GM19351 (cell line): Measurements from ENCODE around the gene GALK2.

ENCODE experiments used
- ATAC-seq: cut with Tn5 transposase; IDR thresholded peaks from one replicate; pipeline ENCODE4 v1.9.1; 2021; ENCODE audit warnings: mild to moderate bottlenecking, moderate library complexity; ENCODE audit not compliant: unreplicated experiment

The GALK2 gene

DNA sequence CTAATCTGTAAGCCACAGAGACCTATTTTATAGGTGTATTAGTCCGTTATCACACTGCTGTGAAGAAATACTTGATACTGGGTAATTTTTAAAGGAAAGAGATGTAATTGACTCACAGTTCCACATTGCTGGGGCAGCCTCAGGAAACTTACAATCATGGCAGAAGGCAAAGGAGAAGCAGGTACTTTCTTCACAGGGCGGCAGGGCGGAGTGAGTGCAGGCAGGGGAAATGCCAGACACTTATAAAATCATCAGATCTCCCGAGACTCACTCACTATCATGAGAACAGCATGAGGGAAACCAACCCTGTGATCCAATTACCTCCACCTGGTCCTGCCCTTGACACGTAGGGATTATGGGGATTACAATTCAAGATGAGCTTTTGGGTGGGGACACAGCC is 108.7 kb downstream of the GALK2 start:
- no peak for ATAC-seq

GRCh38 chr15:49279521-49280456 is 109.7 kb downstream of the GALK2 start:
- ATAC-seq: no peak

DNA sequence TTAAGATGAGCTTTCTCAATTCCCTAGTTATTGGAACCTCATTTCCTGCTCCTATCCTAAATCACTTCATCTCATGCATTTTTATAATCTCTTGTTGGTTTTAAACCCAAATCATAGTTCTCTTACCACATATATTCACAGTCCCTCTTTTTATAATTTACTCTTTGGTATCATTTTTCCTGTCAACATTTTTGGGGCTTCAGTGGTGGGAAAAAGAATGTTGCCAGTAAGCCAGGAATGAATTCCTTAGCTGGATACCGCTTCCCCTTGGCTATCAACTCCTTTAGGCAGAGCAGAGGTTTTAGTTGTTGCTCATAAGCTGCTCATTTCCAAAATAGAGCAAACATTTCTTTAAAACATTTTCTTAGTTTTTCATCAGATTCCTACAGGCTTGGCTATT is 112.3 kb downstream of the GALK2 start:
- no peak for ATAC-seq

DNA sequence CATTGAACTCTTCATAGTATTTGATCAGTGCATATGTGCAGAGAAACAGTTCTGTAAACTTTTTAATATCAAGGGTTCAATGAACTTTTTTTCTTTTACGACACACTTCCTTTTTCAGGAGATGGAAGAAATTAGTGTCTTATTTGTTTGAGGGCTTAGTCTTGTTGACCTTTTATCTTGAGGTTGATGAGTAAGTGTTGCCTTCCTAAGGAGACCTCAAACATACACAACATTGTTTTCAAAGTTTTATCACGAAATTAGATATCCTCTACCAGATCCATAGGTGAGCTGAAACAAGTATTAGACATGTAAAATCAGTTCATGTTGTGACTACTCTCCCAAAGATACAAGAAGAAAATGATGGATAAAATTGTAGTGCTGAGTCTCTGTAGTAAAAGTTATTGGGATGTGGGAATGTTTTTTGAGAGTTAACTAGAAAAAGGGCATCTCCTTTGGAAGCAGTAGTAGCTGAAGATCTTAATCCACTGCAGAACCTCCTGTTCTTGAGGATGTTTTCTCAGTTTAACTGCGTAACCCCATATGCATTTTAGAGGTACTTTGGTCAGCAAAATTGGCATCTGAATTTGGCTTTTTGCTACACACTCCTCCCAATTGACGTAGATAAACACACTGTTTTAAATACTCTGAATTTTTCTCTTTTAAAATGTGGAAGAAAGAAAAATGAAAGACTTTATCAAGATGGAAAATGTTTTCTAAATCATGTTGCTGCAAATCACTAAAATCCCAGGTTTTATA is 116.8 kb downstream of the GALK2 start:
- ATAC-seq: no peak

DNA sequence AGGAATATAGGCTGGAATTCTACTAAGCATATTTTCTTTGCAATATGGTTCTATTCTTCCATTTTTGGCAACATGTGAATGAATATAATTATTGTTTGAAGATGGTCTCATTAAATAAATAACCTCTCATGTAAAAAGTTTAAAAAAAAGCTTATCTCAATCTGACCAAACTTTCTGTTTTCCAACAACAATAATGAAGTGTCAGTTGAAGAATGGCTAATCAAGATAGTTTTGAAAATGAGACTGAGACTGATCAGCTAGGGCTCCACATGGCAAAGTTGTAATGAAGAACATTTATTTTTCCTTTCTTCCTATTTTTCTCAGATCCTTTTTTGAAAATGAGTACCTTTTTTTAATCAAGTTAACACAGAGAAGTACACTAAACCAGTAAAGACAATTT is 117.4 kb downstream of the GALK2 start:
- ATAC-seq: no peak

DNA sequence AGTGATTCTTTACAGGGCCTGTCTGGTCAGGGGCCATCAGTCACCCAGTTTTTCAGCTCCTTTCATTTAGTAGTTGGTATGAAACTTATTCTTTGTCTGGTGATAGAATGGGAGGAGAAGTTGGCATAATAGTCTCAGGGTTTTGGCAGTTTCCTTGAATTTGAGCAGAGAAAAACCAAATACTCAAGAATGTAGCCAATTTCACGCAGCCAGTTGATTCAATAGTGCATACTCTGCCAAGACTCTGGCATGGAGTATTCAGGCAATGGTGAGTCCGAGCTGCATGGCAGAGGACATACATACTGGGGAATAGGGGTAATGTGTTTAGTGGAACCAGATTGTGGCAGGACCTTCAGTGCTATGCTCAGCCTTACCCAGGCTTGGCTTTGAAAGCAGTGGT is 118.3 kb downstream of the GALK2 start:
- no peak for ATAC-seq

GRCh38 chr15:49290191-49290590 is 120.1 kb downstream of the GALK2 start:
- ATAC-seq: no peak

GRCh38 chr15:49293941-49294340 is 123.9 kb downstream of the GALK2 start:
- no peak for ATAC-seq

DNA sequence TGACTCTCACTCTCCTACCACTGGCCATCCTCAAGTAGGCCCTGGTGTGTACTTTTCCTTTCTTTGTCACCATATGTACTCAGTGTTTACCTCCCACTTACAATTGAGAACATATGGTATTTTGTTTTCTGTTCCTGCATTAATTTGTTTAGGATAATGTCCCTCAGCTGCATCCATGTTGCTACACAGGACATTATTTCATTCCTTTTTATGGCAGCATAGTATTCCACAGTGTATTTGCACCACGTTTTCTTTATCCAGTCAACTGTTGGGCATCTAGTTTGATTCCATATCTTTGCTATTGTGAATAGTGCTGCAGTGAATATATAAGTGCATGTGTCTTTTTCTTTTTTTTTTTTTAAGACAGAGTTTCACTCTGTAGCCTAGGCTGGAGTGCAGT is 126.2 kb downstream of the GALK2 start:
- no peak for ATAC-seq

GRCh38 chr15:49297584-49297983 is 127.5 kb downstream of the GALK2 start:
- no peak for ATAC-seq

DNA sequence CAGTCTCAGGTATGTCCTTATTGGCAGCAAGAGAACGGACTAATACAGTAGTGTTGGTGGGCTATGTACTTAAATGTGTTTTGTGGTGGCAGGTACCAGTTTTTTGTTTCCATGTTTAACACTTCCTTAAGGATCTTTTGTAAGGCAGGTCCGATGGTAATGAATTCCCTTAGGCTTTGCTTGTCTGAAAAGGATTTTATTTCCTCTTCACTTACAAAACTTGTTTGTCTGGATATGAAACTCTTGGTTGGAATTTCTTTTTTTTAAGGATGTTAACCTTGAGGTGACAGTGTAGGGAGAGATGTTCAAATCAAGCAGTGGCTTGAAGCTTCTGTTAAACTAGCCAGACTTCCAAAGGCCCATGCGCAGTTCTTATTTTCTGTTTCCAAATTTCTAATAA is 130.8 kb downstream of the GALK2 start:
- ATAC-seq: no peak

GRCh38 chr15:49301562-49301961 is 131.5 kb downstream of the GALK2 start:
- ATAC-seq: no peak

GRCh38 chr15:49303003-49303402 is 133.0 kb downstream of the GALK2 start:
- ATAC-seq: no peak

GRCh38 chr15:49306551-49306950 is 136.5 kb downstream of the GALK2 start:
- ATAC-seq: no peak

GRCh38 chr15:49308686-49309085 is 138.6 kb downstream of the GALK2 start:
- no peak for ATAC-seq

GRCh38 chr15:49309889-49310288 is 139.8 kb downstream of the GALK2 start:
- ATAC-seq: no peak

GRCh38 chr15:49313650-49314049 is 143.6 kb downstream of the GALK2 start:
- no peak for ATAC-seq

DNA sequence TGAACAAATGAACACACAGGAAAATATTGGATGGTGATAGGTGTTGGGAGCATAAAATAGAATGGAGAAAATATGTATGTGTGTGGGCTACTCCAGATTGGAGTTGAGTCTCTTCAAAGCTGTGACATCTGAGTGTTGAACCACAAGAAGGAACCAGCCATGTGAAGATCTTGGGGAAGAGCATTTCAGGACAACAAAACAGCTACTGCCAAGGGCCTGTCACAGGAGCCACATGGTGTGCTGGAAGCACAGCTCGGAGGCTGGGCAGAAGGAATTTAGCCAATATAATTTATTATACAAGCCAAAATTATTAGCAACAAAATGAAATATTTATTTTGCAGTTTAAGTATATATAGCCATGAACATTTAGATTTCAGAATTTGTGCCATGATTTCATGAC is 144.7 kb downstream of the GALK2 start:
- no peak for ATAC-seq

GRCh38 chr15:49315391-49315823 is 145.4 kb downstream of the GALK2 start:
- no peak for ATAC-seq

- no peak for ATAC-seq
Observed at GRCh38 chr15:49320351-49320750, 150.3 kb downstream of the GALK2 start.

DNA sequence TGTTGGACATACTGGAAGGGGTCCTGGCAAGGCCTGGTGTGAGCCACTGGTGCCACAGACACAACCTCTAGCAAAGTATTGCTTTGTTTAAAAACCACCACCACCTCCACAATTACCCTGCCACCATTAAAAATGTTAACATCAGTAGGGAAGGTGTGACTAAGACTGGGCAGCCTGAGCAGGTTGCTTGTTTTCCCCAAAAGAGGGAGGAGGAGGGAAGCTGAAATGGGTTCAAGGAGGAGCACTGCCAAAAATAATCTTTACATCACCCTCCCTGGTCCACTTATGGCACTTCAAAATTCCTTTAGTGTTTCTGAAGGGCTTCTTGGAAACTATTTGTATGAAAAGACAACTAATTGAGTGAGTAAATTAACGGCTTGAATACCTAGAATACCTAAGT is 153.2 kb downstream of the GALK2 start:
- ATAC-seq: no peak

GRCh38 chr15:49327927-49328326 is 157.9 kb downstream of the GALK2 start:
- ATAC-seq: no peak
